Measurements from ENCODE around the gene RNGTT.
"Not testable (repeated sequence)": the region's sequence is repeated elsewhere in the genome, so short reads cannot be mapped to it uniquely, and the experiment has no call there.

RNGTT gene

DNA sequence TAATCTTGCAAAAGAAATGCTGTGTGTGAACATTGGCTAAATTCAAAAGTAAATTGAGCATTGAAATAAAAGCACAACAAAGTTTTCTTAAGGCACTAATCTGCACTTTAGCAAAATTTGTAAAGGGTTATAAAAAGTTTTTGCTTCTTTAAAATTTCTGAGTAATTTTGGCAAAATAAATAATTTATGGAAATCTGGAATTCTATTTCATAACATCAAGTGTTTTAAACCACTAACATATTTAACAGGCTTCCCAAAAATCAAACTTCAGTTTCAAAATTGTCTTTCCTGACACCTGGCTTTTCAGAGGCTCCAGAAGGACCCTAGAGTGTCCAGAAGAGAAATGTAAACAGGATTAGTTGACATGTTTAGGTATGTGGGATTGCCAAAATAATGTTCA lies 4.5 kb upstream of the RNGTT start:
- Histone ChIP-seq H3K4me3 (ENCODE audit: low read depth in 1 of 2, low read length in 2 of 2) (no peak overlapping the region), H3K27ac (ENCODE audit: low read depth, low read length) (no peak overlapping the region), H3K4me1 (ENCODE audit: insufficient read depth, low read length) (peaks cover 10% of the 10 kb centered on the region), H3K36me3 (ENCODE audit: insufficient read depth, low read length) (no peaks in the 10 kb centered on the region), H3K27me3 (ENCODE audit: control insufficient read depth in 1 of 2, insufficient read depth in 2 of 2, low read length in 2 of 2) (no peaks in the 10 kb centered on the region), H3K9ac (ENCODE audit: low read length) (no peak overlapping the region), H3K9me3 (ENCODE audit: low read length) (no peaks in the 10 kb centered on the region)

DNA sequence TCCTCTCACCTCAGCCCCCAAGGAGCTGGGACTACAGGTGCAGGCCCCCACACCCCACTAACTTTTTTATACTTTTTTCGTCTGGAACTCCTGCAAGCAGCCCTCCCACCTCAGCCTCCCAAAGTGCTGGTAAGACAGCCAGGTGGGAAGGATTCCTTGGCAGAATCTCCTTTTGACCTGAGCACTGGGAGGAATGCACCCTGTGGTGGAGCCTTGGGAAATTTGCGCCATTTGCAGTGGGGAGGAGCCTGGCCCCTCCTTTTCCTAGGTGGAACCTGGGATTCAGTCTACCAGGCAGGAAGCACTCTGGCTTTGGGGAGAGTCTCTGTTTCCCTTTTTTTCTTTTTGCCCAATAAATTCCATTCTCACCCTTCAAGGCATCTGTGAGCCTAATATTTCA lies 2.3 kb upstream of the RNGTT start:
- Histone ChIP-seq H3K9me3 (ENCODE audit: low read length) (no peaks in the 10 kb centered on the region), H3K9ac (ENCODE audit: low read length) (no peak overlapping the region), H3K27ac (ENCODE audit: low read depth, low read length) (no peak overlapping the region), H3K27me3 (ENCODE audit: control insufficient read depth in 1 of 2, insufficient read depth in 2 of 2, low read length in 2 of 2) (no peaks in the 10 kb centered on the region), H3K4me3 (ENCODE audit: low read depth in 1 of 2, low read length in 2 of 2) (no peak overlapping the region), H3K36me3 (ENCODE audit: insufficient read depth, low read length) (no peaks in the 10 kb centered on the region), H3K4me1 (ENCODE audit: insufficient read depth, low read length) (peaks cover 10% of the 10 kb centered on the region)

GRCh38 chr6:88964509-88964908 lies 1.1 kb upstream of the RNGTT start:
- Histone ChIP-seq H3K36me3 (ENCODE audit: insufficient read depth, low read length) (no peaks in the 10 kb centered on the region), H3K9ac (ENCODE audit: low read length) (peak overlapping the region; percentile 66), H3K27me3 (ENCODE audit: control insufficient read depth in 1 of 2, insufficient read depth in 2 of 2, low read length in 2 of 2) (no peaks in the 10 kb centered on the region), H3K27ac (ENCODE audit: low read depth, low read length) (peak overlapping the region; percentile 64), H3K4me3 (ENCODE audit: low read depth in 1 of 2, low read length in 2 of 2) (peak overlapping the region; percentile 21 to 65), H3K9me3 (ENCODE audit: low read length) (no peaks in the 10 kb centered on the region), H3K4me1 (ENCODE audit: insufficient read depth, low read length) (peaks cover 10% of the 10 kb centered on the region)

DNA sequence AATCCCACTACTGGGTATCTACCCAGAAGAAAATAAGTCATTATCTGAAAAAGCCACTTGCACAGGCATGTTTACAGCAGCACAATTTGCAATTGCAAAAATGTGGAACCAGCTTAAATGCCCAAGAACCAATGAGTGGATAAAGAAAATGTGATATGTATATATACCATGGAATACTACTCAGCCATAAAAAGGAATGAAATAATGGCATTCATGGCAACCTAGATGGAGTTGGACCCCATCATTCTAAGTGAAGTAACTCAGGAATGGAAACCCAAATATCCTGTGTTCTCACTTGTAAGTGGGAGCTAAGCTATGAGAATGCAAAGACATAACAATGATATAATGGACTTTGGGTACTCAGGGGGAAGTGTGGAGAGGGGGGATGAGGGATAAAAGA lies 4.6 kb downstream of the RNGTT start:
- Histone ChIP-seq H3K27ac (ENCODE audit: low read depth, low read length) (no peak overlapping the region), H3K4me3 (ENCODE audit: low read depth in 1 of 2, low read length in 2 of 2) (no peak overlapping the region), H3K27me3 (ENCODE audit: control insufficient read depth in 1 of 2, insufficient read depth in 2 of 2, low read length in 2 of 2) (no peaks in the 10 kb centered on the region), H3K9ac (ENCODE audit: low read length) (no peak overlapping the region), H3K9me3 (ENCODE audit: low read length) (no peaks in the 10 kb centered on the region), H3K4me1 (ENCODE audit: insufficient read depth, low read length) (no peaks in the 10 kb centered on the region), H3K36me3 (ENCODE audit: insufficient read depth, low read length) (no peaks in the 10 kb centered on the region)

- Histone ChIP-seq H3K9me3 (ENCODE audit: low read length) (no peaks in the 10 kb centered on the region), H3K9ac (ENCODE audit: low read length) (no peak overlapping the region), H3K27me3 (ENCODE audit: control insufficient read depth in 1 of 2, insufficient read depth in 2 of 2, low read length in 2 of 2) (no peaks in the 10 kb centered on the region), H3K4me3 (ENCODE audit: low read depth in 1 of 2, low read length in 2 of 2) (no peak overlapping the region), H3K36me3 (ENCODE audit: insufficient read depth, low read length) (no peaks in the 10 kb centered on the region), H3K27ac (ENCODE audit: low read depth, low read length) (no peak overlapping the region), H3K4me1 (ENCODE audit: insufficient read depth, low read length) (no peaks in the 10 kb centered on the region)
Measured at GRCh38 chr6:88953550-88954386, 9.7 kb downstream of the RNGTT start.

- H3K9ac ChIP-seq (ENCODE audit: low read length), result no peak overlapping the region
- no peak overlapping the region for H3K27ac ChIP-seq (ENCODE audit: low read depth, low read length)
- H3K27me3 ChIP-seq (ENCODE audit: control insufficient read depth in 1 of 2, insufficient read depth in 2 of 2, low read length in 2 of 2), result no peaks in the 10 kb centered on the region
- H3K4me3 ChIP-seq (ENCODE audit: low read depth in 1 of 2, low read length in 2 of 2), result no peak overlapping the region
- H3K9me3 ChIP-seq (ENCODE audit: low read length), result no peaks in the 10 kb centered on the region
- no peaks in the 10 kb centered on the region for H3K4me1 ChIP-seq (ENCODE audit: insufficient read depth, low read length)
- H3K36me3 ChIP-seq (ENCODE audit: insufficient read depth, low read length), result no peaks in the 10 kb centered on the region
Measured at GRCh38 chr6:88952065-88952704, 11.2 kb downstream of the RNGTT start.

DNA sequence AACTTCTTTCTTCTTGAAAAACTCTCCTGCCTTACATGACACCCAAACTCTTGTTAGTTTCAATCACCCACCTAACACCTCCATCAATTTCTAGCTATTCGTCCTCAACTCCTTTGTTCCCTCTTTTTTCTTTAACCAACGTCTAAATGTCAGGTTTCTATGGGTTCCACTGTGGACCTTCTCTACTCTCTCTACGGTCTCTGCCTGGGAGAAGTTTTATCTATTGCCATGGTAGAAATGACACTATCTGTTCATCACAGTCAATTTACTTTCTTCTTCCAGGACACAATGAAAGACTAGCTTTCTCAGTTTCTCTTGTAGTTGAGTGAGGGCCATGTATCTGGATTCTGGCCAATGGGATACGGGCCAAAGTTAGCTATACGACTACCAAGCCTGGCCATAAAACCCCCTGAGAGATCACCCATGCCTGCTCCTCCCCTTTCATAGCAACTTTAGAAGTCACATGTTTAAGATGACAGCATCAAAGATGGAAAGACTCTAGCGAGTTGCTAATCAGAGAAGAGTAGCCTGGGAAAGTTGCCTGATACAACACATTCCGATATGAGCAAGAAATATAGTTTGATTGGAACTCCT lies 17.9 kb downstream of the RNGTT start:
- H3K4me1 ChIP-seq (ENCODE audit: insufficient read depth, low read length), result no peaks in the 10 kb centered on the region
- no peak overlapping the region for H3K4me3 ChIP-seq (ENCODE audit: low read depth in 1 of 2, low read length in 2 of 2)
- H3K9me3 ChIP-seq (ENCODE audit: low read length), result no peaks in the 10 kb centered on the region
- H3K36me3 ChIP-seq (ENCODE audit: insufficient read depth, low read length), result no peaks in the 10 kb centered on the region
- H3K27me3 ChIP-seq (ENCODE audit: control insufficient read depth in 1 of 2, insufficient read depth in 2 of 2, low read length in 2 of 2), result no peaks in the 10 kb centered on the region
- no peak overlapping the region for H3K9ac ChIP-seq (ENCODE audit: low read length)
- H3K27ac ChIP-seq (ENCODE audit: low read depth, low read length), result no peak overlapping the region

DNA sequence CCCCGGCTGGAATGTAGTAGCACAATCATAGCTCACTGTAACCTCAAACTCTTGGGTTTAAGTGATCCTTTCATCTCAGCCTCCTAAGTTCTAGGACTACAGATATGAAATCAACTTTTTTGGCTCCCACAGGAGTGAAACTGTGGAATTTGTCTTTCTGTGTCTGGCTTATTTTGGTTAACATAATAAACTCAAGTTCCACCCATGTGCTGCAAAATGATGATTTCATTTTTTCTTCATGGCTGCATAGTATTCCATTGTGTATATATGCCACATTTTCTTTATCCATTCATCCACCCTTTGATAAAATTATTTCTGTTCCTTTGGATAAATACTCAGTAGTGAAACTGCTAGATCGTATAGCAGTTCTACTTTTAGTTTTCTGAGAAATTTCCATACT lies 29.9 kb downstream of the RNGTT start:
- H3K4me1 ChIP-seq (ENCODE audit: insufficient read depth, low read length), result no peaks in the 10 kb centered on the region
- no peaks in the 10 kb centered on the region for H3K27me3 ChIP-seq (ENCODE audit: control insufficient read depth in 1 of 2, insufficient read depth in 2 of 2, low read length in 2 of 2)
- H3K9me3 ChIP-seq (ENCODE audit: low read length), result no peaks in the 10 kb centered on the region
- H3K4me3 ChIP-seq (ENCODE audit: low read depth in 1 of 2, low read length in 2 of 2), result no peak overlapping the region
- no peak overlapping the region for H3K9ac ChIP-seq (ENCODE audit: low read length)
- no peaks in the 10 kb centered on the region for H3K36me3 ChIP-seq (ENCODE audit: insufficient read depth, low read length)
- no peak overlapping the region for H3K27ac ChIP-seq (ENCODE audit: low read depth, low read length)

- not testable (repeated sequence) for H3K9me3 ChIP-seq (ENCODE audit: low read length); H3K9ac ChIP-seq (ENCODE audit: low read length); H3K4me1 ChIP-seq (ENCODE audit: insufficient read depth, low read length); H3K36me3 ChIP-seq (ENCODE audit: insufficient read depth, low read length); H3K27ac ChIP-seq (ENCODE audit: low read depth, low read length); H3K4me3 ChIP-seq (ENCODE audit: low read depth in 1 of 2, low read length in 2 of 2); H3K27me3 ChIP-seq (ENCODE audit: control insufficient read depth in 1 of 2, insufficient read depth in 2 of 2, low read length in 2 of 2)
Measured at GRCh38 chr6:88932019-88932418, 31.4 kb downstream of the RNGTT start.

- H3K9ac ChIP-seq (ENCODE audit: low read length), result no peak overlapping the region
- no peaks in the 10 kb centered on the region for H3K4me1 ChIP-seq (ENCODE audit: insufficient read depth, low read length)
- no peaks in the 10 kb centered on the region for H3K36me3 ChIP-seq (ENCODE audit: insufficient read depth, low read length)
- no peak overlapping the region for H3K27ac ChIP-seq (ENCODE audit: low read depth, low read length)
- no peaks in the 10 kb centered on the region for H3K9me3 ChIP-seq (ENCODE audit: low read length)
- no peak overlapping the region for H3K4me3 ChIP-seq (ENCODE audit: low read depth in 1 of 2, low read length in 2 of 2)
- H3K27me3 ChIP-seq (ENCODE audit: control insufficient read depth in 1 of 2, insufficient read depth in 2 of 2, low read length in 2 of 2), result no peaks in the 10 kb centered on the region
Measured at GRCh38 chr6:88922775-88923548, 40.5 kb downstream of the RNGTT start.

DNA sequence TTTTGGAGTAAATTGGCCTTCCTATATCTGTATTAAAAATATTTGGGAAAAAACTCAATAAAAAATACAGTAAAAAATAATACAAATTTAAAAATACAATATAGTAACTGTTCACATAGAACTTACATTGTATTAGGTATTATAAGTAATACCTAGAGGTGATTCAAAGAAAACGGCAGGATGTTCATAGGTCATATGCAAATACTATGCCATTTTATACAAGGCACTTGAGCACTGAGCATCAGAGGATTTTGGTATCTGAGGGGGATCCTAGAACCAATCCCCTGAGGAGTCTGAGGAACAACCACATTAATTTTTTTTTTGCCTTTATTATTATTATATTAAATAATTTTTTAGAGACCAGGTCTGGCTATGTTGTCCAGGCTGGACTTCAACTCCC lies 41.7 kb downstream of the RNGTT start:
- Histone ChIP-seq H3K4me1 (ENCODE audit: insufficient read depth, low read length) (no peaks in the 10 kb centered on the region), H3K27me3 (ENCODE audit: control insufficient read depth in 1 of 2, insufficient read depth in 2 of 2, low read length in 2 of 2) (no peaks in the 10 kb centered on the region), H3K4me3 (ENCODE audit: low read depth in 1 of 2, low read length in 2 of 2) (no peak overlapping the region), H3K9me3 (ENCODE audit: low read length) (no peaks in the 10 kb centered on the region), H3K27ac (ENCODE audit: low read depth, low read length) (no peak overlapping the region), H3K36me3 (ENCODE audit: insufficient read depth, low read length) (no peaks in the 10 kb centered on the region), H3K9ac (ENCODE audit: low read length) (no peak overlapping the region)
